KOPT-K1 (cell line): ENCODE results near the gene SIGLEC7.

Experiments
- H3K27ac ChIP-seq: fragments of 200-600 bp; sonication (generic); 2 replicates; pipeline ENCODE4 v1.5.1; 2016; ENCODE audit warnings: antibody characterized with exemption, mild to moderate bottlenecking, low read depth, low read length; ENCODE audit not compliant: poor library complexity, severe bottlenecking
- H3K36me3 ChIP-seq: fragments of 200-600 bp; sonication (generic); 2 replicates; pipeline ENCODE4 v1.5.1; 2017; ENCODE audit warnings: antibody characterized with exemption, mild to moderate bottlenecking, low read length, moderate library complexity; ENCODE audit not compliant: insufficient read depth
- H3K9me3 ChIP-seq: fragments of 200-600 bp; sonication (generic); 2 replicates; pipeline ENCODE4 v1.5.1; 2017; ENCODE audit warnings: antibody characterized with exemption, low read length, mild to moderate bottlenecking; ENCODE audit not compliant: insufficient read depth, poor library complexity, severe bottlenecking

SIGLEC7 gene

DNA sequence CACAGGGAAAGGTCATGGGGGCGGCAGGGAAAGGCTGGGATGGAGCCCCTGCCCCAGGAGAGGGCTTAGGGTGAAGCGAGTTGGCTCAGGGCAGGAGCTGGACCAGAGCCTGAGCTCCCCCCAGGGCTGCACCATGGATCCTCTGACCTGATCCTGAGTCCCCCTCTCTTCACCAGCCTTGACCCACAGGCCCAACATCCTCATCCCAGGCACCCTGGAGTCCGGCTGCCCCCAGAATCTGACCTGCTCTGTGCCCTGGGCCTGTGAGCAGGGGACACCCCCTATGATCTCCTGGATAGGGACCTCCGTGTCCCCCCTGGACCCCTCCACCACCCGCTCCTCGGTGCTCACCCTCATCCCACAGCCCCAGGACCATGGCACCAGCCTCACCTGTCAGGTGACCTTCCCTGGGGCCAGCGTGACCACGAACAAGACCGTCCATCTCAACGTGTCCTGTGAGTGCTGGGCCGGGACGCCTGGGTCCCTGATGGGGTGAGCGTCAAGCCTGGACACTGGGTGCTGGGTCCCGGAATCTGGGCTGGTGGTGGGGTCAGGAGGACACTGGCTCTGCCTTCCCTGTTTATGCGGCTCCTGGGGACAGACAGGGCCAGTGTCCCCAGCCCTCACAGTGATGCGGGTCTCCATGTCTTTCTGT, 16.6 kb upstream of the SIGLEC7 start:
- Histone ChIP-seq H3K27ac (no peak overlapping the region), H3K36me3 (no peaks in the 10 kb centered on the region), H3K9me3 (no peaks in the 10 kb centered on the region)

DNA sequence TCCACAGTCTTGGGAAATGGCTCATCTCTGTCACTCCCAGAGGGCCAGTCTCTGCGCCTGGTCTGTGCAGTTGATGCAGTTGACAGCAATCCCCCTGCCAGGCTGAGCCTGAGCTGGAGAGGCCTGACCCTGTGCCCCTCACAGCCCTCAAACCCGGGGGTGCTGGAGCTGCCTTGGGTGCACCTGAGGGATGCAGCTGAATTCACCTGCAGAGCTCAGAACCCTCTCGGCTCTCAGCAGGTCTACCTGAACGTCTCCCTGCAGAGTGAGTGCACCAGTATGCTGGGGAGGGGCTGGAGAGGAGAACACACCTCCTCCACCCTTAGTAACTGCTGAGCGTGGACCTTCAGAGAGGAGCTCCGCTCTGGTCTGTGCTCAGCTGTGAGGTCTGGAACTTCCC, 15.1 kb upstream of the SIGLEC7 start:
- no peaks in the 10 kb centered on the region for H3K36me3 ChIP-seq

DNA sequence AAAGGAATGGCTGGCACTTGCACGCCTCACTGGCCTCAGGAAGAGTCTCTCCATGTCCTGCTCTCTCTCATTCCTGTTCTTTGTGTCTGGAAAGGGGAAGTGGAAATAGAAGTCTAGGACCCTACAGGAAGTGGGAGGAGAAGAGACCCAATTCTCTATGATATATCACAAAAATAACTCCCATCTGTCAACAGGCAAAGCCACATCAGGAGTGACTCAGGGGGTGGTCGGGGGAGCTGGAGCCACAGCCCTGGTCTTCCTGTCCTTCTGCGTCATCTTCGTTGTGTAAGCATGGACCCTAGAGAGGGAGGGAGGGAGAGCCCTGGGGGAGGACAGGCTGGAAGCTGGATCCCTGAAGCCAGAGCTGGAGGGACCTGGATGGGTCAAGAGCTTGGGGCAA, 14.3 kb upstream of the SIGLEC7 start:
- H3K36me3 ChIP-seq = no peaks in the 10 kb centered on the region
- H3K27ac ChIP-seq = no peak overlapping the region
- H3K9me3 ChIP-seq = no peaks in the 10 kb centered on the region

More for the DNA sequence above, 15.1 kb upstream of the SIGLEC7 start:
- H3K27ac ChIP-seq = no peak overlapping the region
- no peaks in the 10 kb centered on the region for H3K9me3 ChIP-seq

DNA sequence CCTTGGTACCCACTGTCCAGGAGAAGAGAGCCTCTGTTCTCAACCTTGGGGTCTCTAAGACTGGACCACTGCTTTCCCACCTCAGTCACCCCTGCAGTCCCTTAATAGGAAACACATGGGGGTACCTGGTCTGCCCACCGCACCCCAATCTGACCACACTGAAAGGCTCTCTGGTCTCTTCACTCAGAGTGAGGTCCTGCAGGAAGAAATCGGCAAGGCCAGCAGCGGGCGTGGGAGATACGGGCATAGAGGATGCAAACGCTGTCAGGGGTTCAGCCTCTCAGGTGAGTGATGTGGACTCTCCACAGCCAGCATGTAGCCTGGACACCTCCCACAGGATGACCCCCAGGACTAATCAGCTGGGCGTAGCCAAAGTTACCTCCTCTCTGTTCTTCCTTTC, 13.9 kb upstream of the SIGLEC7 start:
- H3K9me3 ChIP-seq = no peaks in the 10 kb centered on the region
- no peak overlapping the region for H3K27ac ChIP-seq
- no peaks in the 10 kb centered on the region for H3K36me3 ChIP-seq

DNA sequence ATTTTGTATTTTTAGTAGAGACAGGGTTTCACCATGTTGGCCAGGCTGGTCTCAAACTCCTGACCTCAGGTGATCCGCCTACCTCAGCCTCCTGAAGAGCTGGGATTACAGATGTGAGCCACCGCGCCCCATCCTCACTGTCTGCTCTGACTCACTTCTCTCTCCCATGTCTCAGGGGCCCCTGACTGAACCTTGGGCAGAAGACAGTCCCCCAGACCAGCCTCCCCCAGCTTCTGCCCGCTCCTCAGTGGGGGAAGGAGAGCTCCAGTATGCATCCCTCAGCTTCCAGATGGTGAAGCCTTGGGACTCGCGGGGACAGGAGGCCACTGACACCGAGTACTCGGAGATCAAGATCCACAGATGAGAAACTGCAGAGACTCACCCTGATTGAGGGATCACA, 12.4 kb upstream of the SIGLEC7 start:
- H3K36me3 ChIP-seq = no peaks in the 10 kb centered on the region
- H3K27ac ChIP-seq = no peak overlapping the region

DNA sequence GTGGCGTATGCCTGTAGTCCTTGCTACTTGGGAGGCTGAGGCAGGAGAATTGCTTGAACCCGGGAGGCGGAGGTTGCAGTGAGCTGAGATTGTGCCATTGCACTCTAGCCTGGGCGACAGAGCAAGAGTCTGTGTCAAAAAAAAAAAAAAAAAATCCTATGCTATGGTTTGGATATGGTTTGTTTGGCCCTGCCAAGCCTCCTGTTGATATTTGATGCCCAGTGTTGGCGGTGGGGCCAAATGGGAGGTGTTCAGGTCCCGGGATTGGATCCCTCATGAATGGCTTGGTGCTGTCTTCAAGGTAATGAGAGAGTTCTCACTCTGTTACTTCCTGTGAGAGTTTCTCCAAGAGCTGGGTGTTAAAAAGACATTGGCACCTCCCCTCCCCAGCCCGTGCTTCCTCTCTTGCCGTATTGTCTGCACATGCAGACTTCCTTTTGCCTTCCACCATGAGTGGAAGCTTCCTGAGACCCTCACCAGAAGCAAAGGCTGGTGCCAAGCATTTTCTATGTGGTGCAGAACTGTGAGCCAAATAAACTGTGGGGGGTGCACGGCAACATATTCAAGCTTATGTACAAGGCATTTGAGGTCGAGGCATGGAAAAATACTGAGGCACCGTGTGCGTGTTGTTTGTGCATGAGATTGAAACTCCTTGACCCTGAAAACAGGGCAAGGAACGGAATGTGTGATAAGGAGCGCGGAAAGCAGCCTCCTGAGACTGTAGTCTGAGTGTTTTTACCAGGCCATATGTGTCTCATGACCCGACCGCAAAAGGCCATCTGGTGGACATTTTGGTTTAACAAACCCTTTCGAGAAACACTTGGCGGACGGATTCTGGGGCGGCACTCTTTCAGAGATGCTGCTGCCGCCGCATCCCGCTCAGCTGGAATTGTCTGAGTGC, 10.1 kb upstream of the SIGLEC7 start:
- Histone ChIP-seq H3K36me3 (no peaks in the 10 kb centered on the region), H3K27ac (no peak overlapping the region), H3K9me3 (peaks cover 23% of the 10 kb centered on the region)

More for the DNA sequence above, 12.4 kb upstream of the SIGLEC7 start:
- peaks cover 3% of the 10 kb centered on the region for H3K9me3 ChIP-seq

DNA sequence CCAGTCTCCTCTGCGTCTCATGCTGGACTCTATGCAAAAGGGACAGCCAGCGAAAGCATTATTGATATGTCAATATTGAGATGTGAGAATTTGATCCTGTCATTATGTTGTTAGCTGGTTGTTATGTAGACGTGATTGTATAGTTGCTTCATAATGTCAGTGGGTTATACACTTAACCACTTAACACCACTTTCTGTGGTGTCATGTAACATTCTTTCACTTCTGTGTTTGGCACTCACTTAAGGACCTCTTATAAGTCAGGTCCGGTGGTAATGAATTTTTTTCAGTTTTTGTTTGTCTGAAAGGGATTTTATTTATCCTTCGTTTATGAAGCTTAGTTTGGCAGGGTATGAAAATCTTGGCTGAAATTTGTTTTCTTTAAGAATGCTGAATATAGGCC, 7.1 kb upstream of the SIGLEC7 start:
- Histone ChIP-seq H3K9me3 (peaks cover 34% of the 10 kb centered on the region), H3K27ac (no peak overlapping the region), H3K36me3 (no peaks in the 10 kb centered on the region)

DNA sequence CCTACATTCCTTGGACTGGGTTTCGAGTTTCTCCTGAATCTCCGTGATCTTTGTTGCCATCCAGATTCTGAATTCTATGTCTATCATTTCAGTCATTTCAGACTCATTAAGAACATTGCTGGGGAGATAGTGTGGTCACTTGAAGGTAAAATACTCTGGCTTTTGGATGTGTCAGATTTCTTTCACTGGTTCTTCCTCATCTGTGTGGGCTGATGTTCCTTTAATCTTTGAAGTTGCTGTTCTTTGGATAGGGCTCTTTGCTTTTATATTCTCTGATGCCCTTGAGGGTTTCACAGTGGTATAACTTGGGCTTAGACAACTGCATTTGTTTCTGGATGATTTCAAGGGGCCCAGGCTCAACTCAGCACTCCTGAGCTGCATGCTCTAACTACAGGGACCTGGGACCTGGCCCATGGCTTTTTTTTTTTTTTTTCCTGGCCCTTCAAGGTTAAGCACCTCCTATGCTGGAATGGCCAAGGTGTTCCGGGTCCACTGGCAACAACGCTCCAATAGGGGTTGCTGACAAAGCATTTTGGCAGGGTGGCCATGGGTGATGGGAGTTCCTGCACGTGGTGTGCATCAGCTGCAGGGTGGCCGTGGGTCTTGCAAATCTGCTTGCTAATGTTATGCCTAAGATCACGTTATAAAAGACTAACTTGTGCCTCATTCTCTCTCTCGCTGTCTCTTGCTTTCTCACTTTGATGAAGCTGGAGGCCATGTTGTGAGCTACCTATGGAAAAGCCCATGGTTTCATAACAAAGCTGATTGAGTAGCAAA, 5.9 kb upstream of the SIGLEC7 start:
- no peak overlapping the region for H3K27ac ChIP-seq
- peaks cover 34% of the 10 kb centered on the region for H3K9me3 ChIP-seq
- no peaks in the 10 kb centered on the region for H3K36me3 ChIP-seq

DNA sequence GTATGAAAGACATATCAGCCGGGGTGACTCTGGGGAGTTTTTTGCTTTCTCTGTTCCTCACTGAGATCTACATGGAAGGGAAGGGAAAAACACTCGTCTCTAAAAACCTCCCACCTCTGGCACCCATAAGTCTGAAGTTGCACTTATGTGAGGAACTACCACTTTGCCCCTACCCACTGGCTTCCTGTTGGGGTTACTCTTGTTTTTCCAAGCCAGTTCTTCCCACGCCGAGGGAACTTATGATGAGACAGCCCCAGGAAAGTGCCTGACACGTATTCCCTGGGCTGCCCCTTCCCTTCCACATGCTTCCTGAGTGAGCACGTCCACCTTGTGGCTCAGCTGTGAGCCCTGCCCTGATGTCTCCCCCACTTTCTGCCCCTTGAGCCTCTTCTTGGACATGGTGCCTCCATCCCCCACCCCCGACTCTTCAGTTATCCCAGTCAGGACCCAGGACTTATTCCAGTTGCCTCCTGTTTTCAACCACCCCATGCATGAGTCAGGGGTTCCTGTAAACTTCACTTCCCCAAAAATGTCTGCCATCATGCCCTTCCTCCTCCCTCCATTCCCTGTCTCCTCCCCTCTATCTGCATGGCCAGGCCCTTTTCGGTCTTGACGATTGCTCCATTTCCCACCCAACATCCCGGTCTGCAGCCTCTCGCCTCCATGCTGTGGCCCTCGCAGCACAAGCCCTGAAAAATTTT, 5.1 kb upstream of the SIGLEC7 start:
- H3K27ac ChIP-seq = no peak overlapping the region

DNA sequence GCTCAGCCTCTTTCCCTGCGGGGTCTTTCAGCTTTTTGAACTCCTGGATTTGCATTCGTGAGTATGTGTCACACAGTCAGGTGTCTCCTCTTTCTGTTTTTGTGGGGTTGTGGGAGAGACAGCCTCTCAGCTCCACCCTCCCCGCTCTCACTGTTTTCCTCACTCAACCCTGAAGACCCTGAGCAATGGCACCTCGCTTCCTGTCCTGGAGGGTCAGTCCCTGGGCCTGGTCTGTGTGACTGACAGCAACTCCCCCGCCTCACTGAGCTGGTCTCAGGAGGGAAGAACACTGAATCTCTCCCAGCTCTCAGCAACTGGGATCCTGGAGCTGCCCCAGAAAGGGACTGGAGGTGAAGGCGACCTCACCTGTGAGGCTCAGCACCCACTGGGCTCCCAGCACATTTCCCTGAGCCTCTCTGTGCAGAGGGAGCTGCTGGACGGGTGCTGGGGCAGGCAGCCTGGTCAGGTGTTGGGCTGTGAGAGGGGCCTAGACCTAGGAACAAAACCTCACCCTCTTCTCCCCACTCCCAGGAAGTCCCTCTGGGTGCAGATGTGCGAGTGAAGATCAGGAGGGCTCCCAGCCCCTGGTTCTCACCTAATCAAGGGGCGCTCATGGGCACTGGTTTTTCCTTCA, 4.2 kb upstream of the SIGLEC7 start:
- H3K36me3 ChIP-seq = no peaks in the 10 kb centered on the region
- no peak overlapping the region for H3K27ac ChIP-seq
- peaks cover 34% of the 10 kb centered on the region for H3K9me3 ChIP-seq

More for the DNA sequence above, 5.1 kb upstream of the SIGLEC7 start:
- H3K36me3 ChIP-seq = no peaks in the 10 kb centered on the region
- peaks cover 34% of the 10 kb centered on the region for H3K9me3 ChIP-seq

DNA sequence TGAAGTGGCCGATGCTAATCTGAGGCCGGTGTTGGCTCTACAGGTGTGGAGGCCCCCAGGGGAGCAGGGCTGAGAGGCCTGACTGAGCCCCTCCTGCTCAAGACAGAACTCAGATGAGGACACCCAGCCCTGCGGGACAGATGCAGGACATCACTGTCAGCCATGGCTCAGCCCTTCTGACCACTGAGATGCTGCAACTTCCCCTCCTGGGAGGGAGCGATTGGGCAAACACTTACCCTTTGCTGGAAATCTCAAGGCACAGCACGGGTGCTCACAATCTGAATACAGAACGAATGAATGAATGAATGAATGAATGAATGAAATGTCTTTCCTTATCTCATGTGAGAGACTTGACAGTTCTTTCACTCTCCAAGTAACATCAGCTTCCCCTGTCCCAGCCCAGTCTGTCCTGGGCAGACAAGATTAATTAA, 3.5 kb upstream of the SIGLEC7 start:
- Histone ChIP-seq H3K9me3 (peaks cover 34% of the 10 kb centered on the region), H3K36me3 (no peaks in the 10 kb centered on the region), H3K27ac (no peak overlapping the region)

DNA sequence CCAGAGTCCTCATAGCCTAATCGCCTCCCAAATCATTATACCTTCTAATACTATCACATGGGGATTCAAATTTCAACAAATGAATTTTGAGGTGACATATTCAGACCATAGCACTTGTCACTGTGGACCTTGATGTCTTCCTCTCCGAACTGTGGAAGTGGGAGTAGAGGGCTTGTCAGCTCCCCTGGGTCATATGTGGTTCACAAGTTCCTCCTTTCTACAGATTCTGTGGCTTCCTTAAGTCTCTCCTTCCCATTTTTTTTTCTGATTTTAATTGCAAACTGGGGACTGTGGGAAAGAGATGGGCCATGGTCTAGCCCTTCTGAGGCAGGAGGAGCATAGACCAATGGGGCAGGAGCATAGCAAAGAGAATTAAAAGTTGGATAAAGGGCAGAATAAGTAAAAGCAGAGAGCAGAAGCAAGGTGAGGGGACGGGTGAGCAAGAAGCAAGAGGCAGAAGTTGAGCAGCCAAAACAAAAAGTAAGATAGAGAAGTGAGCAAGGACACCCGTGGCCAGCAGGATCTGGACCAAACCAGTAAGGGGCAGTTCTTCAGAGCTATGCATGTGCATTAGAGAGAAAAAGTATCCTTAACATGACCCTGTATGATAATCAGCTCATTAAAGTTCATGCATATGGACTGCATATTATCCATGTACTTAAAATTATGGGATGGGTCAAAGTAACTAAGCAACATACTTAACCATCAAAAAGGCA, 2.6 kb upstream of the SIGLEC7 start:
- Histone ChIP-seq H3K9me3 (peaks cover 34% of the 10 kb centered on the region), H3K27ac (no peak overlapping the region), H3K36me3 (no peaks in the 10 kb centered on the region)

DNA sequence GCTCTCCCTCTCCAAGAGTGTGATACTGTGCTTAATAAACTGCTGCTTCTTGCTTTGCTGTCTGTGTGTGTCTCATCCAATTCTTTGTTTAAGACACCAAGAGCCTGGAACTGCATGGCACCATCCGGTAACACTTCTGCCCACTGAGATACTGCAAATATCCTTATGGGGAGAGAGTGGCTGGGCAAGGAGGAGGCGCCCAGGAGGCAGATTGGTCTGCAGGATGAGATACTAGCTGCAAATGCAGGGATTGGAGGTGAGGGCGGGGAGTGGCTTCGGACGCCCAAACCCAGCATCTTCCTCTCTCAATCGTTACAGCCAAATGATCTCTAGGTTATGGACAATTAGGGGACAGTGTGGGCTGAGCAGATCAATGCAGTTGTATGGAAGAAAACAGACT, 1.7 kb upstream of the SIGLEC7 start:
- peaks cover 24% of the 10 kb centered on the region for H3K9me3 ChIP-seq
- H3K27ac ChIP-seq = no peak overlapping the region
- H3K36me3 ChIP-seq = no peaks in the 10 kb centered on the region

DNA sequence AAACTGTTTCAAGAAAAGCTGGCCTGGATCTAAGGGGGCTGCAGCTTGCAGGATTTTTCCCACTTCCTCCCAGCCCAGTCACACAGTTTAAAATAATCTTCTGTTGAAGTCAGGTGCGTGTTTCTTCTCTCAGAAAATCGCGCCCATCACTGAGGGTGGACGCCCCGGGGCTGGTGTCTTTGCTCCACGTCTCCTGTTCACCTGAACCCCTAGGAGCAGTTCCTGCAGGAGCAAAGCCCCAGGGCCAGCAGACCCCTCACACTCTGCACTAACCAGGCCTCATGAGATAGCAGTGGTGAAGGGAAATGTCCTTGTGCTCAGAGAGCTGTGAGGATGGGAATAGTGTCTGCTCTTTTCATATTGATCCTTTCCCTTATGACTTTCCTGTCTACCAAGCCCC, 920 bp upstream of the SIGLEC7 start:
- H3K9me3 ChIP-seq = peaks cover 19% of the 10 kb centered on the region
- H3K36me3 ChIP-seq = no peaks in the 10 kb centered on the region
- H3K27ac ChIP-seq = no peak overlapping the region
